KMS-11 (cell line): ENCODE results near the gene PHACTR3.

Experiments used
- H2AFZ ChIP-seq: fragments of 200-600 bp; sonication (generic); 2 replicates; pipeline ENCODE4 v1.6.1; 2016; ENCODE audit warnings: antibody characterized with exemption, mixed run types, low read depth
- H3K27ac ChIP-seq: fragments of 200-600 bp; sonication (generic); 2 replicates; pipeline ENCODE4 v1.6.1; 2016; ENCODE audit warnings: mild to moderate bottlenecking, mixed run types
- H3K27me3 ChIP-seq: fragments of 200-600 bp; sonication (generic); 2 replicates; pipeline ENCODE4 v1.6.1; 2017; ENCODE audit warnings: mild to moderate bottlenecking, low read depth, mixed run types, moderate library complexity; ENCODE audit not compliant: insufficient read depth
- H3K36me3 ChIP-seq: fragments of 200-600 bp; sonication (generic); 2 replicates; pipeline ENCODE4 v1.6.1; 2017; ENCODE audit warnings: mild to moderate bottlenecking, mixed run types; ENCODE audit not compliant: insufficient read depth
- H3K4me1 ChIP-seq: fragments of 200-600 bp; sonication (generic); 2 replicates; pipeline ENCODE4 v1.6.1; 2016; ENCODE audit warnings: mild to moderate bottlenecking, low read depth, mixed run types; ENCODE audit not compliant: poor library complexity, severe bottlenecking
- H3K4me2 ChIP-seq: fragments of 200-600 bp; sonication (generic); 2 replicates; pipeline ENCODE4 v1.7.0; 2016; ENCODE audit warnings: mild to moderate bottlenecking, mixed run types
- H3K4me3 ChIP-seq: fragments of 200-600 bp; sonication (generic); IDR thresholded peaks from 2 replicates; pipeline ENCODE4 v1.6.1; 2017; ENCODE audit warnings: low read depth, low read length, mixed read lengths; ENCODE audit not compliant: insufficient read depth
- H3K79me2 ChIP-seq: fragments of 200-600 bp; sonication (generic); 2 replicates; pipeline ENCODE4 v1.6.1; 2016; ENCODE audit warnings: low read depth, mixed run types; ENCODE audit not compliant: insufficient read depth
- H3K9ac ChIP-seq: fragments of 200-600 bp; sonication (generic); 2 replicates; pipeline ENCODE4 v1.6.1; 2016; ENCODE audit warnings: mild to moderate bottlenecking, mixed run types
- H4K20me1 ChIP-seq: fragments of 200-600 bp; sonication (generic); 2 replicates; pipeline ENCODE4 v1.6.1; 2016; ENCODE audit warnings: mild to moderate bottlenecking, mixed run types; ENCODE audit not compliant: insufficient read depth
- TF ChIP-seq, protein P1 (sequence below): fragments of 200-600 bp; sonication (generic); conservative IDR thresholded peaks from 2 replicates; pipeline ENCODE4 v1.6.1; 2017; ENCODE audit warnings: low read depth, mild to moderate bottlenecking, antibody characterized with exemption, low read length, moderate library complexity, mixed read lengths

Gene PHACTR3

DNA sequence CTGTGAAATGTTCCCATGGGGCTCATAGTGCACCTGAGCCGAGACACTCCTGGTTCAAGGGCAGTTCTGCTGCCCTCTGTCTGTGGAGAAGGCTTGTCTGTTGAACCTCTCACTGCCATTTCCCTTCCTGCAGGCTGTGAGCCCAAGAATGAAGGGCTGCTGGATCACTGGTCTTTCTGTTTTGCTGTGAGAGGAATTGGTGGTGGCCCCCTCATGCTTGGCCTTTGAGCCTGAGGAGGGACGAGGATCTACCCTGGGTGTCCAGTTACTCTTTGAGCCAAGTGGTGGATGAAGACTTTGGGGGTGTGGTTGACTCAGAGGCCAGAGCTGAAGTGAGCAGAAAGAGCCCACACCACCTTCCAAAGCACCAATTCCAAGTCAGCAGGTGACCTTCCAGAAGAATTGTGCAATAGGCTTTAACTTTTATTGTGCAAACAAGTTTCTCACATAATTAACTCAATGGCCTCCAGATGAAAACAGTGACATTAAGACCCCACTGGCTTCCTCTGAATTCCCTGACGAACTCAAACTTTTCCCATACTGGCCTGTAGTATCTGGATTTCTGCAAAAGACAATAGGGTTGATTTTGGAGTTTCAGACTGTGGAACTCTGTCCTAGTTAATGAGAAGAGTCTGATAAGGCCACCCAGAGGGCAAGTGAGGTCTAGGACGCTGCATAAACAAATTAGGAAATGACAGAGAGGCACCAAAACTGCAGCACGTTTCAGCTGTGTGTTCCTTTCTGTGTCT is 101.5 kb downstream of the PHACTR3 start:
- H3K4me1 ChIP-seq, result no peaks in the 10 kb centered on the region
- TF ChIP-seq, protein P1, sequence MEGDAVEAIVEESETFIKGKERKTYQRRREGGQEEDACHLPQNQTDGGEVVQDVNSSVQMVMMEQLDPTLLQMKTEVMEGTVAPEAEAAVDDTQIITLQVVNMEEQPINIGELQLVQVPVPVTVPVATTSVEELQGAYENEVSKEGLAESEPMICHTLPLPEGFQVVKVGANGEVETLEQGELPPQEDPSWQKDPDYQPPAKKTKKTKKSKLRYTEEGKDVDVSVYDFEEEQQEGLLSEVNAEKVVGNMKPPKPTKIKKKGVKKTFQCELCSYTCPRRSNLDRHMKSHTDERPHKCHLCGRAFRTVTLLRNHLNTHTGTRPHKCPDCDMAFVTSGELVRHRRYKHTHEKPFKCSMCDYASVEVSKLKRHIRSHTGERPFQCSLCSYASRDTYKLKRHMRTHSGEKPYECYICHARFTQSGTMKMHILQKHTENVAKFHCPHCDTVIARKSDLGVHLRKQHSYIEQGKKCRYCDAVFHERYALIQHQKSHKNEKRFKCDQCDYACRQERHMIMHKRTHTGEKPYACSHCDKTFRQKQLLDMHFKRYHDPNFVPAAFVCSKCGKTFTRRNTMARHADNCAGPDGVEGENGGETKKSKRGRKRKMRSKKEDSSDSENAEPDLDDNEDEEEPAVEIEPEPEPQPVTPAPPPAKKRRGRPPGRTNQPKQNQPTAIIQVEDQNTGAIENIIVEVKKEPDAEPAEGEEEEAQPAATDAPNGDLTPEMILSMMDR, result no peak
- H2AFZ ChIP-seq, result no peak overlapping the region
- no peaks in the 10 kb centered on the region for H4K20me1 ChIP-seq
- no peak overlapping the region for H3K4me3 ChIP-seq
- no peak overlapping the region for H3K9ac ChIP-seq
- no peaks in the 10 kb centered on the region for H3K27me3 ChIP-seq
- H3K27ac ChIP-seq, result no peak overlapping the region
- H3K79me2 ChIP-seq, result no peaks in the 10 kb centered on the region
- H3K4me2 ChIP-seq, result no peak overlapping the region
- no peaks in the 10 kb centered on the region for H3K36me3 ChIP-seq

DNA sequence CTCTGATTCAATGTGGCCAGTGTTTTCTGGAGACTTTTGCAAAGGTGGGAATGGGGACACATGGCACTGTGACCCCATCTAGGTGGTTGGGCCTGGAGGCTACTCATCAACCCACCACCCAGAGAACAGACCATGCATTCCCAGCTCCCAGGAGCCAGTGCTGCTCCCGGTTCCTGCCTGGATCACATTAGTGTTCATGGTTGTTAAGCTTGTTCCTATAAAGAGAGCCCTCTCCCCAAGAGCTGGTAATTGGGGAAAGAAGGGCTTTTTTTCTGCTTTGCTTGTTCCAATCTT is 102.0 kb downstream of the PHACTR3 start:
- Histone ChIP-seq H3K79me2 (no peaks in the 10 kb centered on the region), H3K4me2 (no peak overlapping the region), H2AFZ (no peak overlapping the region), H3K36me3 (no peaks in the 10 kb centered on the region), H3K27me3 (no peaks in the 10 kb centered on the region), H3K4me1 (no peaks in the 10 kb centered on the region), H3K9ac (no peak overlapping the region), H3K27ac (no peak overlapping the region), H3K4me3 (no peak overlapping the region), H4K20me1 (no peaks in the 10 kb centered on the region)
- TF ChIP-seq, protein P1, result no peak

DNA sequence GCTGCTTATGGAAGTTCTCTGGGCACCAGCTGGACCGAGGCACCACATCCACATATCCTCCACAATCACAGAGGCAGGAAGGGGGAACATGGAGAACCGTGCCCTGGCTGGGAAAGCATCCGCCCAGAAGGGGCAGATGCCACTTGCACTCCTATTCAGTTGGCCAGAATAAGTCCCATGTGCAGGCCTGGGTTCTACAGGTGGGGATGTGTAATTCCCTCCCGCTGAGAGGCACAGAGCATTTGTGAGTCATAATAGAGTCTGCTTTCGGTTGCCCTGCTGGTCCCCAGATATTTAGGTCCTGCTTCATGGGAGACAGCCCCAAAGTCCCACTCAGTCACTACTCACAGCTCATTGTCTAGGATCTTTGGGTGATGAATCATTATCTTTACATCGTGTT is 104.0 kb downstream of the PHACTR3 start:
- H3K79me2 ChIP-seq, result no peaks in the 10 kb centered on the region
- TF ChIP-seq, protein P1, result no peak
- no peak overlapping the region for H3K27ac ChIP-seq
- H3K9ac ChIP-seq, result no peak overlapping the region
- no peak overlapping the region for H2AFZ ChIP-seq
- no peaks in the 10 kb centered on the region for H4K20me1 ChIP-seq
- H3K4me1 ChIP-seq, result no peaks in the 10 kb centered on the region
- no peaks in the 10 kb centered on the region for H3K27me3 ChIP-seq
- no peak overlapping the region for H3K4me2 ChIP-seq
- H3K4me3 ChIP-seq, result no peak overlapping the region
- no peaks in the 10 kb centered on the region for H3K36me3 ChIP-seq

DNA sequence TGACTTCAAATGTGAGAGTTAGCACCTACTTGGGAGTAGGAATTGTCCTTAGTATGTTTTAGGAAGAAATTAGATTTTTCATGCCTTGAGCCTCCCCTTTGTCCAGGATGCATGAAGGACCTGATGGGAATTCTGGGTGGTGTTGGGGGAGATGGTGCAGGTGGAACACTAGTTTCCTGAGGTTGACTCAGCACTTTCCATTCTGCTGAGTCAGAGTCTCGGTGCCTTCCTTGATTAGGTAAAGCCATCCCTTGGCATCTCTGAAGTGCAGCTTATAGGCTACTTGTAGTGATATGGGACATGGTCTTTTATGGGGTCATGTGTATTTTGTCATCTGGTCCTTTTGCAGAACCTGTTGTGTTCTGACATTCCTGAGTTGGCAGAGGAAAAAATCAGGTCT is 105.3 kb downstream of the PHACTR3 start:
- Histone ChIP-seq H3K4me1 (no peaks in the 10 kb centered on the region), H3K27ac (no peak overlapping the region), H3K4me2 (no peak overlapping the region), H2AFZ (no peak overlapping the region), H3K9ac (no peak overlapping the region), H3K27me3 (no peaks in the 10 kb centered on the region), H3K4me3 (no peak overlapping the region), H3K79me2 (no peaks in the 10 kb centered on the region), H3K36me3 (no peaks in the 10 kb centered on the region), H4K20me1 (no peaks in the 10 kb centered on the region)
- TF ChIP-seq, protein P1, result no peak
